Raji (cell line): Measurements from ENCODE around the gene CAV2.

ENCODE experiments used
- POLR2A ChIP-seq: IDR thresholded peaks from 2 replicates; pipeline ENCODE4 v1.6.1; 2011; ENCODE audit warnings: low read depth, low read length, control low read depth; ENCODE audit not compliant: insufficient read depth

CAV2 gene

GRCh38 chr7:116499168-116500077 is at the start of gene CAV2:
Gene CAV2 (plus strand): TSS chr7:116499738. CDS start chr7:116499782, 44 bp downstream.
- TF ChIP-seq POLR2A: no peak

DNA sequence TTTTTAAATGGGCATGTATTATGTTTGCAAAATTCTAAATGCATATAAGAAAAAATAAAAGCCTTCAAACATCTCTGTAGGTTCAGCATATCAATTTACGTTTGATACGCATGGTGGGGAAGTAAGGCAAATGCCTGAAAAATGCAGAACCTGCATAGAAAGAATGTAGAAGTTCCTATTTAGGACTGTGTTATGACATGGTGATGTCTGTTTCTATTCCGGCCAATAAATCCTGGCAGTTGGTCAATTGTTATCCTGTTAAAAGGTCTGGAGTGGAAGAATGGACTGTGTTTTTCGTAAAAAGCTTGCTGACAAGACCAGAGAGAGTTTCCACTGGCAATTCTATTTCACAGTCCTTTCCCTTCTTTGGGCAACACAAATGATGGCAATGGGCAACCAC is 49.6 kb upstream of the CAV2 start:
- no peak for TF ChIP-seq POLR2A

GRCh38 chr7:116451957-116452729 is 47.4 kb upstream of the CAV2 start:
- no peak for TF ChIP-seq POLR2A

- TF ChIP-seq POLR2A: no peak
These were observed 45.2 kb upstream of the CAV2 start for GRCh38 chr7:116454377-116454776.

DNA sequence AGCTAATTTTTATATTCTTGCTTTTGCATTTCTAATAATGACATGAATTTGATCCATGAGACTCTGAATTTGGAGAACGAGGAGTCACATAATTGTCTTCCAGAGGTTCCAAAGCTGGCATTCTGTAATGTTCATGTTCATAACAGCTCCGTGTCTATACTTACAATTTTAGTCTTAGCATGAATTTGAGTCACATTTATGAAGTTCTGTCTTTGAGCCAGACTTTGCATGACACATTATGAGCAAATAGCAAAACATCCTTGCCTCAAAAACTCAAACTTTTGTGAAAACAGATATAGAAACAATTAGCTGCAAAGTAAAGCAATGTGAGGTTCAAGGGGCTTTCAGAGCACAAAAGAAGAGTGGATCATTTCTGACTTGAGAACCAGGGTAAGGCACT is 44.5 kb upstream of the CAV2 start:
- TF ChIP-seq POLR2A: no peak

DNA sequence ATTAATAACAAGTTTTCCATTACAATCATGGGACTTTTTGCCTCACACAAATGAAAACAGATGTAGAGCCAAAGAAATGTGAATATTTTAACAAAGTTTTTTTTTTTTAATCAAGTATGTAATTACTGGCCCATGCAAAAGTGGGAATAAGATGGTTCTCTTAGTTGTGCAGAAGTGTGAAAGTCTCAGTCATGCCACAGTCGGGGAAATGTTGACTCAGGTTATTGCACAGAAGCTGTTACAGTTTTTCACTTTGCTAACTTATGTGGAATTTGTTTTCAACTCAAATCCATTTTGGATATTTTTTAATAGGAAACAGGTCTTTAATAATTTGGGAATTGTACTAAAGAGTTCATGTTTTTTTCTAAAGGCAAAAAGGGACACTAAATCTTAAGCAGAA is 44.0 kb upstream of the CAV2 start:
- no peak for TF ChIP-seq POLR2A

- no peak for TF ChIP-seq POLR2A
These were observed 38.0 kb upstream of the CAV2 start for GRCh38 chr7:116461500-116461899.

DNA sequence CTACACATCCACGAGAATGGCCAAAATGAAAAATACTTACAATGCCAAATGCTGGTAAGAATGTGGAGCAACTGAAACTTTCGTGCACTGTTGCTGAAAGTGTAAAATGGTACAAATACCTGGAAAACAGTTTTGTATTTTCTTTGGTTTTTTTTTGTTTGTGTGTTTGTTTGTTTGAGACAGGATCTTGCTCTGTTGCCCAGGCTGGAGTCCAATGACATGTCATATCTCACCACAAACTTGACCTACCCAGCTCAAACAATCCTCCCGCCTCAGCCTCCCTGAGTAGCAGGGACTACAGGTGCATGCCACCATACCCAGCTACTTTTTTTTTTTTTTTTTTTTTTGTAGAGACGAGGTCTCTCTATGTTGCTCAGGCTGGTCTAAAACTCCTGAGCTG is 35.6 kb upstream of the CAV2 start:
- TF ChIP-seq POLR2A: no peak

- TF ChIP-seq POLR2A: no peak
These were observed 35.2 kb upstream of the CAV2 start for GRCh38 chr7:116464375-116464774.

DNA sequence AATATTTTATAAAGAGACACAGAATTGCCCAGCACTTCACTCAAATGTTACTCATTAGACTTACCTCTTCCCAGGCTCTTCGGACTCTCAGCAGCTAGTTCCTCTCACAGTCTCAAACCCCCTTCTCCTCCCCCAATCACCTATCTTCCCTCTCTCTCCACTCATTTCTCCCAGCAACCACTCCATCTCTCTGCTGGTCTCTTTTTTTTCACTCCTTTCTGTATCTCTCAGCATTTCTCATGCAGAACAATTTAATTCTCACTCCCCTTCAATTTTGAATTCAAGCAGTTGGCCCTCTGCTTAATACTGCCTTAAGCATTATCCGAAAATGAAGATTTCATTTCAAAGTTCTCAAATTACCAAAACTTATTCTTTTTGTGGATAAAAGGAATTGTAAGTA is 34.4 kb upstream of the CAV2 start:
- TF ChIP-seq POLR2A: no peak

DNA sequence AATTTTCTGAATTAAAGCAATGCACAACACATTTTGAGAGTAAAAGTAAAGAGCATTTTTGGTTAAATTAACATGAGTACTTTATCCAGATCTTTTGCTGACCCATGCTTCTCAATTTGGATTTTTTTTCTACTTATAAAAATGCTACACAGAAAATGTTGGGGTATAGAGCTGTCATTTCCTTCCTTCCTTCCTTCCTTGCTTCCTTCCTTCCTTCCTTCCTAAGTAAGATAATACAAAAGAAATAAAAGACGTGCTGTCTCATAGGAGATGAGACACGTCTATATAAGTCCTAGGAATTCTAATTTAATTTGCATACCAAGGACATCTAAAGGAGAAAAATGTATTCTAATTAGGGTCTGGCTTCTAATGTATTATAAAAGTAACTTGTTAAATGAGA is 31.0 kb upstream of the CAV2 start:
- no peak for TF ChIP-seq POLR2A

DNA sequence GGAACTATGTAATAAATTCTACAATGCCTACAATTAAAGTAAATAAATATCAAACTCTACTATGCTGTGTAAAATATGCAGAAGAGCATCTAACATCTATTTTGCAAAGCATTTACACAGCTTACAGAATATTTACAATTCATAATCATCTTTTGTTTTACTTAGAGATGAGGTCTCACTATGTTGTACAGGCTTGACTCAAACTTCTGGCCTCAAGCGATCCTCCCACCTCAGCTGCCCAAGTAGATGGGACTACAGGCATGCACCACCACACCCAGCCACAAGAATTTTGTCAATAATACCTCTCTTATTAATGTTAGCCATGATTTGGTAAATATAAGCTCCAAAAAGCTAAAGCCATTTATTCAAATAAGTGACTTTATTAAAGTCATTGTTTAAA is 21.9 kb upstream of the CAV2 start:
- TF ChIP-seq POLR2A: no peak

- no peak for TF ChIP-seq POLR2A
These were observed 20.7 kb upstream of the CAV2 start for GRCh38 chr7:116478834-116479233.

DNA sequence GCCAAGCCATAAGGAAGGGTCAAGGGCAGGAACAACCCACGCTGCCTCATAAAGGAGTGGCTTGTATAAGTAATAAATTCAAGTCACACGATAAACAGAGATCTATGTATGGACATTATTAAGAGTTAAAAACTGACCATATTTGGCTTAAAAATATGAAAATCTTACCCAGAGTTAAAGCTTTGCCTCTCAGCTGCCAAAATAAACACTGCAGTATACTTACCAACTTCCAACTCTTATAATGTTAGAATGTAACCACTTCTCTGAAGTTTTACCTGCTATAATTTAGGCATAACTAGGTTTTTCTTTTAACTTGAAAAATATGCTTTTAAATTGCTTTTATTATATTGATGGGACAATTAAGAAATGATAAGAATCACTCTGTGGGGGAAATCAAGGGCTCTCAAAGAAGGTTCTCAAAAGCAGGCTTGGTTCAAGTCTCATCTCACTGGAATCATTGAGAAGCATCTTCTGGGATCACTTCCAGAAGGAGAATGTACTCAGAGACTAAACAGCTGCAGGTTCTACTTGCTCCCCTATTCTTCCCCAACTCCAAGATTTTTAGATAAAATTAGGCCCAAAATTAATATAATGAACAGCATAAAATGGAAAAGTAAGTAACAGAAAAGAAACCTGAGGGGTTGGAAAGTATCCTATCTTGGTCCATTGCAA is 16.1 kb upstream of the CAV2 start:
- no peak for TF ChIP-seq POLR2A

DNA sequence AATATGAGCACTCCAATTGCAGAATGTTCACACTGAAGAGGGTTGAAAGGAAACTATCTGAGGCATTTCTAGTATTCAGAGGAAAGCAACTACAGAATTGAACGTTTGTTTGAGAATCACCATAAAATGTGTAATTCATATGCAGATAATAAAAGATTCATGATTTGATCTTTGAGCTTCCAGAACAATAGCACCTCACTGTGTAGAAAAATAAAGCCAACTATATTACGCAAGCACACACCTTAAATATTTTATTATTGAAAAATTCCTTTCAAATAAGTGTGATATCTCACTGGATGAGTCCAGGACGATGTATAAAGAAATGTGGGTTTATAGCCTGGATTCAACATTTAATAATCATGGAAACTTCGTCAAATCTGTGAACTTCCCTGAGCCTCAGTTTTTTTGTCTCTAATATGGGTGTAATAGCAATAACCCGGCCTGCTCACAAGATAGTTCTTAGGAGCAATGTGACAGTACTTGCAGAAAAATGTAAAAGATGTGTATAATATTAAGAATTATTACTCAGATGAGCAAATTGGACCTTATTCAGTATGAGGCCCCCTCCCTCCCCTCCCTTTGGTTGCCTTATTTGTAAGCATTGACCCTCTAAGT is 11.5 kb upstream of the CAV2 start:
- TF ChIP-seq POLR2A: no peak
